HL-60 (cell line): ENCODE measurements around the gene ITIH4.

Source experiments
- TF ChIP-seq, protein P1 (sequence below): IDR thresholded peaks from one replicate; pipeline ENCODE4 v1.5.1; 2011; ENCODE audit warnings: low read length, control low read depth, inconsistent platforms; ENCODE audit not compliant: insufficient read depth
- TF ChIP-seq, protein P2 (sequence below): IDR thresholded peaks from 2 replicates; pipeline ENCODE4 v1.6.1; 2012; ENCODE audit warnings: low read depth; ENCODE audit not compliant: insufficient replicate concordance

DNA sequence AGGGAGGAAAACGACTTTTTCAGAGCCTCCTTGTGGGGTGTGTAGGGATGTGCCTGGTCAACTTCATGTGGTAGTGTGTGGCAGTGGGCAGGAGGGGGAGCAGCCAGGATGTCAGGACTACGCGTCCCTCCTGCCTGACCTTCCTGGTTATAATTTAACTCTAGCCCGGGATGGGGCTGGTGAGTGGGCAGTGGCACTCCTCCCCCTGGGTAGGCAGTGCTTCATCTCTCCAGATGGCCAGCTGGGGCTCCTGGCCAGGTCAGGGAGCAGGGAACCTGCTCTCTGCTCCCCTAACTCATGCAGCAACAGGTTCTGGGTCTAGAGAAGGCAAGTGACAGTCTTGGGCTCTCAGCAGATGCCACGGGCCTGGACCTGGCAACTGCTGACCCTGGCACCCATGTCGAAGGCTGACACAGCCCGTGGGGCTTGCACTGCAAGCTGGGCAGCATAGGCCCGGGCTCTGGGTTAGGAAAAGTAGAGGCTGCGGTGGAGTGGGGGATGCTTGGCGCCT lies 2.6 kb downstream of the ITIH4 start:
- TF ChIP-seq, protein P1, sequence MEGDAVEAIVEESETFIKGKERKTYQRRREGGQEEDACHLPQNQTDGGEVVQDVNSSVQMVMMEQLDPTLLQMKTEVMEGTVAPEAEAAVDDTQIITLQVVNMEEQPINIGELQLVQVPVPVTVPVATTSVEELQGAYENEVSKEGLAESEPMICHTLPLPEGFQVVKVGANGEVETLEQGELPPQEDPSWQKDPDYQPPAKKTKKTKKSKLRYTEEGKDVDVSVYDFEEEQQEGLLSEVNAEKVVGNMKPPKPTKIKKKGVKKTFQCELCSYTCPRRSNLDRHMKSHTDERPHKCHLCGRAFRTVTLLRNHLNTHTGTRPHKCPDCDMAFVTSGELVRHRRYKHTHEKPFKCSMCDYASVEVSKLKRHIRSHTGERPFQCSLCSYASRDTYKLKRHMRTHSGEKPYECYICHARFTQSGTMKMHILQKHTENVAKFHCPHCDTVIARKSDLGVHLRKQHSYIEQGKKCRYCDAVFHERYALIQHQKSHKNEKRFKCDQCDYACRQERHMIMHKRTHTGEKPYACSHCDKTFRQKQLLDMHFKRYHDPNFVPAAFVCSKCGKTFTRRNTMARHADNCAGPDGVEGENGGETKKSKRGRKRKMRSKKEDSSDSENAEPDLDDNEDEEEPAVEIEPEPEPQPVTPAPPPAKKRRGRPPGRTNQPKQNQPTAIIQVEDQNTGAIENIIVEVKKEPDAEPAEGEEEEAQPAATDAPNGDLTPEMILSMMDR, result no peak
- TF ChIP-seq, protein P2, sequence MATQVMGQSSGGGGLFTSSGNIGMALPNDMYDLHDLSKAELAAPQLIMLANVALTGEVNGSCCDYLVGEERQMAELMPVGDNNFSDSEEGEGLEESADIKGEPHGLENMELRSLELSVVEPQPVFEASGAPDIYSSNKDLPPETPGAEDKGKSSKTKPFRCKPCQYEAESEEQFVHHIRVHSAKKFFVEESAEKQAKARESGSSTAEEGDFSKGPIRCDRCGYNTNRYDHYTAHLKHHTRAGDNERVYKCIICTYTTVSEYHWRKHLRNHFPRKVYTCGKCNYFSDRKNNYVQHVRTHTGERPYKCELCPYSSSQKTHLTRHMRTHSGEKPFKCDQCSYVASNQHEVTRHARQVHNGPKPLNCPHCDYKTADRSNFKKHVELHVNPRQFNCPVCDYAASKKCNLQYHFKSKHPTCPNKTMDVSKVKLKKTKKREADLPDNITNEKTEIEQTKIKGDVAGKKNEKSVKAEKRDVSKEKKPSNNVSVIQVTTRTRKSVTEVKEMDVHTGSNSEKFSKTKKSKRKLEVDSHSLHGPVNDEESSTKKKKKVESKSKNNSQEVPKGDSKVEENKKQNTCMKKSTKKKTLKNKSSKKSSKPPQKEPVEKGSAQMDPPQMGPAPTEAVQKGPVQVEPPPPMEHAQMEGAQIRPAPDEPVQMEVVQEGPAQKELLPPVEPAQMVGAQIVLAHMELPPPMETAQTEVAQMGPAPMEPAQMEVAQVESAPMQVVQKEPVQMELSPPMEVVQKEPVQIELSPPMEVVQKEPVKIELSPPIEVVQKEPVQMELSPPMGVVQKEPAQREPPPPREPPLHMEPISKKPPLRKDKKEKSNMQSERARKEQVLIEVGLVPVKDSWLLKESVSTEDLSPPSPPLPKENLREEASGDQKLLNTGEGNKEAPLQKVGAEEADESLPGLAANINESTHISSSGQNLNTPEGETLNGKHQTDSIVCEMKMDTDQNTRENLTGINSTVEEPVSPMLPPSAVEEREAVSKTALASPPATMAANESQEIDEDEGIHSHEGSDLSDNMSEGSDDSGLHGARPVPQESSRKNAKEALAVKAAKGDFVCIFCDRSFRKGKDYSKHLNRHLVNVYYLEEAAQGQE, result no peak
